Epithelial cell of esophagus (primary cell): ENCODE results near the gene ALG1L2.
"Not testable (repeated sequence)": the region's sequence is repeated elsewhere in the genome, so short reads cannot be mapped to it uniquely, and the experiment has no call there.

Source experiments
- DNase-seq: peaks from one replicate; pipeline ENCODE4 v3.0.0; 2010; ENCODE audit warnings: low read depth
- H3K4me3 ChIP-seq: 2 replicates; pipeline ENCODE4 v1.5.1; 2011; ENCODE audit warnings: mild to moderate bottlenecking, low read length, control low read depth
- CTCF ChIP-seq: IDR thresholded peaks from 2 replicates; pipeline ENCODE4 v1.5.1; 2011; ENCODE audit warnings: low read depth, mild to moderate bottlenecking, low read length, control low read depth, inconsistent platforms; ENCODE audit not compliant: insufficient read depth; ENCODE audit errors: missing control alignments

Gene ALG1L2

GRCh38 chr3:130081351-130081881, at the start of gene ALG1L2:
ALG1L2 (plus strand) TSS chr3:130081831; CDS start chr3:130082017, 186 bp downstream.
- no peak for DNase-seq
- no peak within 1 kb of the TSS for H3K4me3 ChIP-seq
- TF ChIP-seq CTCF: no peak

- DNase-seq, H3K4me3 ChIP-seq: not testable (repeated sequence)
Observed at GRCh38 chr3:130037126-130037815, 44.4 kb upstream of the ALG1L2 start.

GRCh38 chr3:130042736-130043135, 38.9 kb upstream of the ALG1L2 start:
- H3K4me3 ChIP-seq: not testable (repeated sequence)
- peak; percentile 22 for DNase-seq

GRCh38 chr3:130043658-130044057, 38.0 kb upstream of the ALG1L2 start:
- DNase-seq, H3K4me3 ChIP-seq: not testable (repeated sequence)

GRCh38 chr3:130044370-130044769, 37.3 kb upstream of the ALG1L2 start:
- DNase-seq: no peak
- no peak for TF ChIP-seq CTCF
- no peak overlapping the region for H3K4me3 ChIP-seq

- no peak for TF ChIP-seq CTCF
- H3K4me3 ChIP-seq: no peak overlapping the region
- no peak for DNase-seq
Observed at GRCh38 chr3:130048726-130049125, 32.9 kb upstream of the ALG1L2 start.

GRCh38 chr3:130052366-130052765, 29.3 kb upstream of the ALG1L2 start:
- not testable (repeated sequence) for H3K4me3 ChIP-seq, DNase-seq

- not testable (repeated sequence) for H3K4me3 ChIP-seq, DNase-seq
Observed at GRCh38 chr3:130052965-130053364, 28.7 kb upstream of the ALG1L2 start.

GRCh38 chr3:130057536-130058266, 23.9 kb upstream of the ALG1L2 start:
- not testable (repeated sequence) for DNase-seq, H3K4me3 ChIP-seq

GRCh38 chr3:130058267-130058657, 23.4 kb upstream of the ALG1L2 start:
- not testable (repeated sequence) for H3K4me3 ChIP-seq, DNase-seq

GRCh38 chr3:130058716-130059115, 22.9 kb upstream of the ALG1L2 start:
- not testable (repeated sequence) for H3K4me3 ChIP-seq
- DNase-seq: peak; percentile 1

- not testable (repeated sequence) for H3K4me3 ChIP-seq, DNase-seq
Observed at GRCh38 chr3:130059162-130059561, 22.5 kb upstream of the ALG1L2 start.
